Cardiac fibroblast (primary cell): Measurements from ENCODE around the gene CREG2.
A peak's percentile ranks its signal among the peaks of the same experiment; 100 is the strongest.

Experiments
- DNase-seq, 2 donors: peaks; one replicate each; pipeline versions ENCODE4 v3.0.0 to v3.0.0-alpha.2; 2010; ENCODE audit warnings: low read depth in 2 of 2
- H3K4me3 ChIP-seq, 2 donors: replicated peaks in 1 of 2; 1 replicate in 1 of 2; 2 replicates in 1 of 2; pipeline ENCODE4 v1.5.1; 2011; ENCODE audit warnings: low read depth in 2 of 2, low read length in 2 of 2, mild to moderate bottlenecking in 2 of 2, moderate library complexity in 1 of 2
- CTCF ChIP-seq: IDR thresholded peaks from one replicate; pipeline ENCODE4 v1.5.1; 2011; ENCODE audit warnings: low read depth, mild to moderate bottlenecking, low read length, inconsistent platforms

Gene CREG2

GRCh38 chr2:101380376-101380775 lies 6.9 kb downstream of the CREG2 start:
- DNase-seq = peak; percentile 77 to 94
- TF ChIP-seq CTCF = no peak

GRCh38 chr2:101379091-101379490 lies 8.2 kb downstream of the CREG2 start:
- no peak for DNase-seq
- no peak for TF ChIP-seq CTCF
- H3K4me3 ChIP-seq = no peak overlapping the region

More at GRCh38 chr2:101380376-101380775, 6.9 kb downstream of the CREG2 start:
- no peak overlapping the region for H3K4me3 ChIP-seq

GRCh38 chr2:101375653-101376052 lies 11.7 kb downstream of the CREG2 start:
- TF ChIP-seq CTCF = no peak
- DNase-seq = no peak
- H3K4me3 ChIP-seq = no peak overlapping the region

GRCh38 chr2:101374821-101375561 lies 12.3 kb downstream of the CREG2 start:
- no peak for DNase-seq
- no peak overlapping the region for H3K4me3 ChIP-seq
- TF ChIP-seq CTCF = no peak

GRCh38 chr2:101372792-101373191 lies 14.5 kb downstream of the CREG2 start:
- DNase-seq = no peak
- TF ChIP-seq CTCF = no peak
- no peak overlapping the region for H3K4me3 ChIP-seq

- peak in 1 of 2 donors; percentile 59 for DNase-seq
- TF ChIP-seq CTCF = no peak
- no peak overlapping the region for H3K4me3 ChIP-seq
These were observed 15.7 kb downstream of the CREG2 start for GRCh38 chr2:101371636-101372035.

GRCh38 chr2:101369100-101369499 lies 18.2 kb downstream of the CREG2 start:
- no peak for DNase-seq
- no peak for TF ChIP-seq CTCF
- H3K4me3 ChIP-seq = no peak overlapping the region
